GM21786 (cell line): ENCODE results near the gene HMGCS1.
A peak's percentile ranks its signal among the peaks of the same experiment; 100 is the strongest.
"Not testable (repeated sequence)": the region's sequence is repeated elsewhere in the genome, so short reads cannot be mapped to it uniquely, and the experiment has no call there.

Experiments used
- ATAC-seq: cut with Tn5 transposase; IDR thresholded peaks from one replicate; pipeline ENCODE4 v1.9.1; 2021; ENCODE audit not compliant: unreplicated experiment

The HMGCS1 gene

DNA sequence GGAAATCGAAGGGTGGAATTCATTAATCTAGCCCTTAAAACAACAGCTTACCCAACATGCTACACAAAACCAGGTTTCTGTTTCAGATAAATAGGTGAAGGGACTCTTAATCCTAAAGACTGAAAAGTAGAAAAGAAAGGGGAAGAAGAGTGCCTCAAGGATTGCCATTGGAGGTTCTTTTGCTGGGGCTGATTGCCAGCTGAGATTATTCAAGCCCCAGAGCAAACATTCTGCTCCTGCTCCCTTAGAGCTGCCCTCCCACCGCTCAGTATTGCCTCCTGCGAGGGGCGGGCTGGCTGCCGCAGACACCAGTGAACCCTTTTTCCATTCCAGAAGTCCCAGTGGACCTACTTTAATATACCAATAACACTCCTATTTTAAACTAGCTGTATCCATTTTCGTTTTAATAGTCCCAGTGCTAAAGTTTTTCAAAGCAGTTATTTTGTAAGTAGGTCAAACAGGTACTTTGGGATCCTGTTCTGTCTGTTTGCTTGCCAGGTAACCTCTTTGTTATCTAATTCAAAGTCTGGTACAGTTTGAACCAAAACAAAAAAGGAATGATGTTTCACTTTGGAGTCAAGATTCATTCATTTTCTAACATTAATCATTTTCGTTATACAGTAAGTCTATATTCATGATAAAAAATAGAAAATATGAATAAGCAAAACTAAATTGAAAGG is 38.6 kb downstream of the HMGCS1 start:
- no peak for ATAC-seq

DNA sequence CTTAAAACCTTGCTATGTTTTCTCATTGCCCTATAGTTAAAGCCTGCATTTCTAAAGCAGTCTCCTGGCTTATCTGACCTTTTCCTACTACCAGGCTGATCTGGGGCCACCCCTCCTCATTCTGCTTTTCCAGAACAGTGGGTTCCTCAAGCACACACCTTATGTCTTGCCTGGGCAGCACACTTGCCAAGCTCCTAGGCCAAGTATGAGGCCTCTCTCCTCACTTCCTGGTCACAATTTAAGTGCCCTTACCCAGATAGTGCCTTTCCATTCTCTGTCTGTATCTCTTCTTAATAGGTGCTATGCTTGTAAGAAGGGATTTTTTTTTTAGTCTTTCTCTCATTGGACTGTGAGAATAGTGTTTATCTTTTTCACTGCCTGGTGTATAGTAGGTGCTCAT is 39.7 kb downstream of the HMGCS1 start:
- ATAC-seq, result no peak

DNA sequence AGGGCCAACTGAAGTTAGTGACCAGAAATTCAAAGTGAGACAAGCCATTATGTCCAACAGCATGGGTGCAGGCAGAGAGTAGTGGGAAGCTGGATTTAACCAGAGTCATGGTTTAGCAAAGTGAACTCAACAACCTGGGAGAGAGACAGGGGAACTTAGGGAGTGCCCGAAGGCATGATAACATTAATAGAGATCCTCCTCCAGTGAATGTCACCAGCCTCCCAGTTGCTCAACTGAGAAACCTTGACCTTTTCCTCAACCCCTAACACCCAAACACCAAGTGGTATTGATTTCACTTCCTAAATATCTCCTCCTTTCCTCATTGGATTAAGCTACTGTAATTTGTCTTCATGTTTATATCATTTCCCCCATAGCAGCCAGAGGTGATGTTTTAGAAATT is 42.6 kb downstream of the HMGCS1 start:
- ATAC-seq, result no peak

DNA sequence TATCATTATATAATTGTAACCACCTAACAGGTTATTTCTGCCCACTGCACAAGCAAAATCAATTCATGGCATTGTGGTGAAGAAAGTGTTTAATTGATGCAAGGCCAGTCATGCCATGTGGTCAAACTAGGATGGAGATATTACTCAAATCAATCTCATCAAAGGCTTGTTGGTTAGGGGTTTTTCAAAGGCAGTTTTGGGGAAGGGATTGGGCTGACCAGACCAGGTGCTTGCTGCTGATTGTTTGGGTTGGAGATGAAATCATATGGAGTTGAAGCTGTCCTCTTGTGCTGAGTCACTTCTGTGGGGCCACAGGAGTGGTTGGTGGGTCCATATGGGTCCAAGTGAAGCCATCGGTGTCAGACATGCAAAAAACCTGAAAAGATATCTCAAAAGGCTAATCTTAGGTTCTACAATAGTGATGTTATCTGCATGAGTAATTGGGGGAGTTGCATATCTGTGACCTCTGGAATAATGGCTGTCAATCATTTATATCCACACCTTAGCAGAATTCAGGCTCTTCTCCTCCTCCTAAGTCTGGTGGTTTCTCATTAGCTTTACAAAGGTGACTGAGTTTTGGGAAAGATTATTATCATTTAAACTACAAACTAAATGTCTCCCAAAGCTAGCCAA is 44.9 kb downstream of the HMGCS1 start:
- peak; percentile 85 for ATAC-seq

DNA sequence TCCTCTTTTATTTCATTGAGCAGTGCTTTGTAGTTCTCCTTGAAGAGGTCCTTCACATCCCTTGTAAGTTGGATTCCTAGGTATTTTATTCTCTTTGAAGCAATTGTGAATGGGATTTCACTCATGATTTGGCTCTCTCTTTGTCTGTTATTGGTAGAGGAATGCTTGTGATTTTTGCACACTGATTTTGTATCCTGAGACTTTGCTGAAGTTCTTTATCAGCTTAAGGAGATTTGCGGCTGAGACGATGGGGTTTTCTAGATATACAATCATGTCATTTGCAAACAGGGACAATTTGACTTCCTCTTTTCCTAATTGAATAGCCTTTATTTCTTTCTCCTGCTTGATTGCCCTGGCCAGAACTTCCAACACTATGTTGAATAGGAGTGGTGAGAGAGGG is 50.9 kb downstream of the HMGCS1 start:
- not testable (repeated sequence) for ATAC-seq

DNA sequence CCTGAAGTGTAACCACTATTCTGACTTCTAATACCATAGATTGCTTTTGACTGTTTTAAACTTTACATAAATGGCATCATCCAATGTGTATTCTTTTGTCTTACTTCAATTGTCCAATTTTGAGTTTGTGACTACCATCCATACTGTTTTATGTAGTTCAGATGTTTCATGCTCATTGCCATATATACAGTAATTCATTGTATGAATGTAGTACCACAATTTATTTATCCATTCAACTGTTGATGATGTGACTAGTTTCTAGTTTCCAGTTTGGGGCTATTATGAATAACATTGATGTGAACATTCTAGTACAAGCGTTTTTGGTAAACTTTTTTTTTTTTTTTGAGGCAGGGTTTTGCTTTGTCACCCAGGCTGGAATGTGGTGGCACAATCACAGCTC is 55.1 kb downstream of the HMGCS1 start:
- no peak for ATAC-seq

DNA sequence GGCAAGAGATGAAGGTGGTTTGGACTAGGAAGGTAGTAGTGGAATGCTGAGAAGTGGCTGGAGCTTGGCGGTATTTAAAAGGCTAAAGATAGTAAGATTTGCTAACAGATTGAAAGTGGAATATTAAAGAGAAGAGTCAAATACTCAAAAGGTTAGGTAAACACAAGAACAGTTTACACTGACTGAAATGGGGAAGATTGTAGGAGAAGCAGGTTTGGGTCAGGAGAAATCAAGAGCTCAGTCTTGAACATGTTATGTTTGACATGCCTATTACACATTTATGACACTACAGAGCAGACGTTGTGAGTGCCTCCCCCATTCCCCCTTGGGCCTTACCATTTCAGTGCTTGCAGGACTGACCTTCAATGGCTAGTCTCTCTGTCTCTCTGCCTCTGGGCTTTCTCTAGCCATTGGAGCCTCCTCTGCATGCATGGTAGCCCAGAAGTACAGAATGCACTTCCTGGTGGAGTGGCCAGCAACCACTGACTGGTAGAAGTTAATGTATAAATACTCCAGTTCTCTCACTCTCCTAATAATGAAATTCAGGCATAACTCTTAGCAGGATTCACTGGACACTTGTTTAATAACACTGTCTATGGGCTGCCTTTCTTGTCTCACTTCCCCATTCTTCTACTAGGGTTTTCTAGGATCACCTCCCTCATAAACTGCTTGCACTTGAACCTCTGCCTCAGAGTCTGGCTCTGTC is 56.8 kb downstream of the HMGCS1 start:
- ATAC-seq, result peak; percentile 60

DNA sequence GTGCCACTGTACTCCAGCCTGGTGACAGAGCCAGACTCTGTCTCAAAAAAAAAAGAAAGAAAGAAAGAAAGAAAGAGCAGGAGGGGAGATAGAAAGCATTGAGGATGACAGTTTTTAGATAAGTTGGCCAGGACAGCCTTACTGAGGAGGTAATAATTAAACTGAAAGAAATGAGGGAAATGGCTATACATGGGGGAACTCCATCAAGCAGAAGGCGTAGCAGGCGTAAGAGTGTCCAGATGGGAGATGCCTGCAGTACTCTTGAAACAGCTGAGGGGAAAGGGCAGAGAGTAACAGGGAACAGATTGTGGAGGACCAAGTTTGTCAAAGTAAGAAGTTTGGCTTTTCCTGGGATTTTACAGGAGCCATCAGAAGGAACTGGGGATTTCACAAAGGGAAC is 57.5 kb downstream of the HMGCS1 start:
- ATAC-seq, result peak; percentile 50

DNA sequence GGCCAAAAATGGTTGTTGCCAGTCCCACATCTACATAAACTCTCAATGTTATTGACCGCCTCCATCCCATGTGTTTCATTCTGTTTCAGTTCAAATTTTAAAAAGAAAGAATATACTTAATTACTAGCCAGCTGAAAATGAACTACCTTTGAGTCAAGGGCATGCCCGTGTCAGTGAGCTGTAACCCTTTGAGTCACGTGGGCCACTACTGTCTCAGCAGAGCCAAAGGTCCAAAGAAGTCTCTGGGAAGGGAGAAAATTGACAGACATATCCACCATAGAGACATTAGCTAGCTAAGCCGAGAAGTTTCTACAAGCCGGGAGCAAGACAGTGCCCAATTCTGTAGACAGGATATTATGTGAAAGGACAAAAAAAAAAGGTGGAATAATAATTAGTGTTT is 61.5 kb downstream of the HMGCS1 start:
- no peak for ATAC-seq

DNA sequence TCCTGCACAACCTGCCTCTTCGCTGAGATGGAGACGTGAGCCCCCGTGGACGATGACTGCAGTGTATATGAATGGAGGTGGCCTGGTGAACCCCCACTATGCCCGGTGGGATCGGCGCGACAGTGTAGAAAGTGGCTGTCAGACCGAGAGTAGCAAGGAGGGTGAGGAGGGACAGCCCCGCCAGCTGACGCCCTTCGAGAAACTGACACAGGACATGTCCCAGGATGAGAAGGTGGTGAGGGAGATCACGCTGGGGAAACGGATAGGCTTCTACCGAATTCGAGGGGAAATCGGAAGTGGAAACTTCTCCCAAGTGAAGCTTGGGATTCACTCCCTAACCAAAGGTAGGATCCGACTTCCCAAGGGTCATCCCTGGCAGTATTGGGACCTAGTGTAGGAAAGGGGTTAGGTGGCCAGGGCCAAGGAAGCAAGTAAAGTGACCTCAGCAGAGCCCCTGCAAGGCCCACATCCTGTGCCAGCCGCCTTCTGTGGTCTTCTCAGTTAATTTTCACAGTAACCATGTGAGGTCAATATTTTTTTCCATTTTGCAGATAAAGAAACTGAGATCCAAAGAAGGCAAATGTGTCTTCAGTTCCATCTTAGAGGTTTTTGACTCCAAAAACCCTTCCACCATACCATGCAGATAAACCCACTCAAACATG is 67.4 kb downstream of the HMGCS1 start:
- peak; percentile 57 for ATAC-seq

DNA sequence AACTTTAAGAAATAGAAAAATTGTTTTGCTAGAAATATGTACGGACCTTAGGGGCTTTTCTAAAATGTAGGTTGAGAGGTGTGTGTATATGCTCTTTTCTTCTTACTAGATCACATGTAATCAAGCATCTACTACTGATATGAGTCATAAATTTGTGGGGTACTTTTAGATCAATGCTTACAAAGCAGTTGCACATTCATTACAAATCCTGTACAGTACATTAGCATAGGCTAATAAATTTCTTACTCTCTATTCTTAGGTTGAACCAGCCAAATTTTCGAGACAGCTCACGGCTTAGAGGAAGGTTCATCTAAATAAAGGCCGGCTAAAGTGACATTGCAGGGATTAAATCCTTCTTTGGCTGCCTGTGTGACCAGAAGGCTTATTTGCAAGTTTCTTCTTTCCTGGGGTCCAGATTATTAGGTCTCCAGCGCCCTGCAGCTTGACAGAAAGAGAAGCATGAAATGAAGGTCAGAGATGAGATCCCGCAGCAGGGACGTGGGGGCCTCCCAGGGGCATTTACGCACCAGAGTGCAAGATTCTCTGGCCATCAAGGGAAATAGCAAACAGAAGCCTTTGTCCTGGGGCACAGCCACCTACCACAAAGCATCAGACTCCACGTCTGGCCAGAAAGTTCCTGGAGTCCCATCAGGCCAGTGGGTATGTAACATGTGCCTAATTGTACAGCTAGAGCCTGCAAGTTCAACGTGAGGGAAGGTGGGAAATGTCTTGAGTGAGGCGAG is 68.2 kb downstream of the HMGCS1 start:
- ATAC-seq, result peak; percentile 64

DNA sequence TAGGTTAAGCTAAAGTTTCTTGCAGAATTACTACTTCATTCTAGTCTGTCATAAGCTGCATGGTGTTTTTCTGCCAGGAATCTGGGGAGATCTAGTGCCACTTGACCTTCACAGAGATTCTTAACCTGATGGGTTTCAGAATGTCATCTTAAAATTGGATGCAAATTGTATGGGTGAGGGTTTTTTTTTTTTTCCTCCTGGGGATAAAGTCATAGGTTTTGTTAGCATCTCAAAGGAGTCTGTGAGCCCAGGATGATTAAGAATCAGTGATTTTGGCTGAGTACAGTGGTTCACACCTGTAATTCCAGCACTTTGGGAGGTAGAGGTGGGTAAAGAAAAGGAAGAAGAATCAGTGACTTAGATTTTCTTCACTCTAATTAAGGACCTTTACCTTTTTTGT is 69.9 kb downstream of the HMGCS1 start:
- ATAC-seq, result no peak

DNA sequence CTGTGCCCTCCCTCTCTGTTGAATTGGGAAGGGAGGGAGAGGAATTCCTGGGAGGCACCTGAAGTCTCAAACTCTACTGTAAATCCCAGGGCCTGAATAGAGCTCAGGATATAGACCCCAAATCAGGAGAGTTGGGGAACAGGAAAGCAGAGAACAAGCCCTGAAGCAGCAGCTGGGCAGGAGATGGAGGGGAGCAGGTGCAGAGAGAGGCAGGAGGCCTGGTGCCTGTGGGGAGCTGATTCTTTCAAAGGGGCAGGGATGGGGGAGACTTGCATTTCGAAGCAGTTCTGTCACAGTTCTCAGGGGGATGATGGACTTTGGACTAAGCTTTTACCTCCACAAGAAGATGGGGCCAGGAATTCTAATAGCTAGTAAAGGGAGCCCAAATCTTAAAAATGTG is 71.0 kb downstream of the HMGCS1 start:
- ATAC-seq, result no peak
